GM18508 (cell line): ENCODE results near the gene MDK.

Source experiments
- ATAC-seq: cut with Tn5 transposase; IDR thresholded peaks from one replicate; pipeline ENCODE4 v1.9.1; 2021; ENCODE audit warnings: moderate number of reproducible peaks; ENCODE audit not compliant: insufficient read depth, unreplicated experiment

The MDK gene

GRCh38 chr11:46381819-46382645, 563 bp downstream of the MDK start:
- no peak for ATAC-seq

- ATAC-seq: no peak
These were observed 1.4 kb downstream of the MDK start for GRCh38 chr11:46382646-46383403.

DNA sequence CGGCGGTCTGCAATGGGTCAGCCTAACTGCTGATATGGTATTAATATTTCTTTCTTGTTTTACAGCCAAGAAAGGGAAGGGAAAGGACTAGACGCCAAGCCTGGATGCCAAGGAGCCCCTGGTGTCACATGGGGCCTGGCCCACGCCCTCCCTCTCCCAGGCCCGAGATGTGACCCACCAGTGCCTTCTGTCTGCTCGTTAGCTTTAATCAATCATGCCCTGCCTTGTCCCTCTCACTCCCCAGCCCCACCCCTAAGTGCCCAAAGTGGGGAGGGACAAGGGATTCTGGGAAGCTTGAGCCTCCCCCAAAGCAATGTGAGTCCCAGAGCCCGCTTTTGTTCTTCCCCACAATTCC, 1.9 kb downstream of the MDK start:
- ATAC-seq: no peak

DNA sequence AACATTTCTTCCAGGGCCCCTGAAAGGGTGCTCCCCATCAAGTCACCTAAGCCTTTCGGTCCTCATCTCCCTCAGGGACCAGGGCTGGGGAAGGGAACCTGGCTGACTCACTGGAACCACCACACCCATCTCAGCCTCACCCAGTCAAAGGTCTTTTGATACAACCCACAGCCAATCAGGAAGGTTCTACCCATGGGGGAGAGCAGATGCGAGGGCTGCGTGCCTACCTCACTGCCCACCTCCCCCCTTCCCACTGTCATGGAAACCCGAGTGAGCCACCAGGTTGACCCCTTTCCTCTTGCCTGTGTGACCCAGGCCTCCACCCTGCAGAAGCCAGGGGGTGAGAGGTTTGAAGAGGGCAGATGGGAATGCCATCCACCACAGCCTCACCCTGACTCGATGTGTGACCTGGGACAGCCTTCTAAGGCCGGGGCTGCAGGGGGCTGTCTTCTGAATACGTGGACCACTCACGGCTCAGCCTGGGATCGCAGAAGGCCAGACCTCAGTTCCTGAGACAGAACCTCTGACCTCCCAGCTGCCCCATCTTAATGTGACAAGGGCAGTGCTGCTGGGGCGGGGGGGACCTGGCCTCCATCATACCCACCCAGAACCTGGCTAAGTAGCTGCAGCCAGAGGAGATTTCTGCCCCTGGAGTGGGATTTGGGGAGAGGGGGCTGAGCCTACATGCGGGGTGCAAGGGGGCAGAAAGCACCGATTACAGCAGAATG, 2.7 kb downstream of the MDK start:
- no peak for ATAC-seq

DNA sequence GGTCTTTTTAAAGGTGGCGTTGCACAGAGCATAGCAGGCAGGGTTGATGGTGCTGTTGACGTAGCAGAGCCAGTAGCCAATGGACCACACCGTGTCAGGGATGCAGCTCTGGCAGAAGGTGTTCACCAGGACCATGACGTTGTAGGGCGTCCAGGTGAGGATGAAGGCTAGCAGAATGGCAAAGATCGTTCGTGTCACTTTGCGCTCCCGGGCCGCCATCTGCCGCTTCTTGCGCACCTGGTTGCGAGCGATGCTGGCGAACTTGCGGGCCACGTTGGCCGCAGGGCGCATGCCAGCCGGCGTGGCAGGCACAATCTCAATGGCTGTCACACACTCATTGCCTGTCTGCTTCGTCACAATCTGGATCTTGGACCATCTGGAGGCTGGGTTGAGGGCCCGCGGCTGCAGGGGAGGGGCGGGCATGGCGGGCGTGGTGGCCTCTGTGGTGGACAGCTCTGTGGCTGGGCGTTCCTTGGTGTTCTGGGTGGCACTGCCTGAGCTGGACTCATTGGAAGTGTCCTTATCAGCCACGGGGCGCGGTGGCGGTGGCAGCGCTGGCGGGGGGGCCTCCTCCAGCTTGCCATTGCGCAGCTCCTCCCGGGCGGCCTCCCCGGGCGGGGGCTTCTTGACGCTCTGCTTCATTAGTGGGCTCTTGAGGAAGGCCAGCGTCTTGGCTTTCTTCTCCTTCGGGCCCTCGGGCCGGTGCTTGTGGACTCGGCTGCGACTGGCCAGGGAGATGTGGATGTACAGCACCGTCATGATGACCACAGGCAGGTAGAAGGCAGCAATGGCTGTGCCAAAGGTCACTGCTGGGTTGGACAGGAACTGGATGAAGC, 3.9 kb downstream of the MDK start:
- no peak for ATAC-seq

DNA sequence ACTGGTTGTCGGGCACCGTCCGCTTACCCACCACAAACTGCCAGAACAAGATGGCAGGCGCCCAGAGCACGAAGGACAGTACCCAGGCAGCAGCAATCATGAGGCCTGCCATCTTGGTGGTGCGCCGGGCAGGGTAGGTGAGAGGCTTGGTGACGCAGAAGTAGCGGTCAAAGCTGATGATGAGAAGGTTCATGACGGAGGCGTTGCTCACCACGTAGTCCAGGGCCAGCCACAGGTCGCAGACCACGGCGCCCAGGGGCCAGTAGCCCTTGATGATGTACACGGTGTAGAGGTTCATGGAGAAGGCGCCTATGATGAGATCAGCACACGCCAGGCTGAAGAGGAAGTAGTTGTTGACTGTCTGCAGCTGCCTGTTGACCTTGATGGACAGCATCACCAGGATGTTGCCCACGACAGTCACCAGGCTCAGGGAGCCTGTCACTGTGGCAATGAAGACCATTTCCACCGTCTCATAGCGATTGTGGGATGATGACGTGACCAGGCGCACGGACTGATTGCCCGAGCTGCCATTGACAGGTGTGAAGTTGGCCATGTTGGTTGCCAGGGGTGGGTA, 4.6 kb downstream of the MDK start:
- ATAC-seq: no peak

DNA sequence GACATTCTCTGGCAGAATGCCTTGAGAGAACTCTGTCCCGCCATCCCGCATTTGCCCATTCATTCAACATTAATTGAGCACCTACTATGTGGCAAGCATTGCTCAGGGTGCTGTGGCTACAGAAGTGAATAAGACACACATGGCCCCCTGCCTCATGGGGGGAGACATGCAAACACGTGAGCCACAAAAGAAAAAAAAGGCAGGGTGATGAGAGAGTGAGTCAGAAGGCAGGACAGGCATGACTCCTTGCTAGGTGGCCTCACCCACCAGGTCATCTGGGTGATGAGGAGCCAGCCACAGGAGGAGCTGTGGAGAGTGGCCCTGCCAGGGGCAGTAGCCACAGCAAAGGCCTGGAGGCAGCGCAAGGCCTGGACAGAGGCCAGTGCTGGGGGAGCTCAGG, 5.2 kb downstream of the MDK start:
- no peak for ATAC-seq

DNA sequence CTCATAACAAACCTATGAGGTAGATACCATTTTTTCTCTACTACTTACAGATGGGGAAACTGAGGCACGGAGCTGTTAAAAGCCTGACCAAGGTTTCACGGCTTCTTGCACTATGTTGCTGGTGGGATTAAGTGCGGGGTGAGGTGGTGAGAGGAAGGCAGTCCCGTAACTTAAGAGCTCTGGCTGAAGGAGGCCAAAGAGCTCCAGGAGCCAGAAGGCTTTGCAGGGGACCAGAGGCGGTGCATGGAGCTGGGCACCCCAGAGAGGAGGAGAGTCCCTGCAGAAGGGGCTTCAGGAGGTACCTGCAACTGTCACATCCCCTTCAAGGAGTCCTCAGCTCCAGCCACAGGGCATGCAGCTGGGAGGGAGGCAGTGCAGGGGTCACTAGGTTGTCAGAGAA, 6.0 kb downstream of the MDK start:
- ATAC-seq: no peak

- ATAC-seq: no peak
These were observed 6.6 kb downstream of the MDK start for GRCh38 chr11:46387919-46388618.

GRCh38 chr11:46388619-46389449, 7.4 kb downstream of the MDK start:
- ATAC-seq: no peak

DNA sequence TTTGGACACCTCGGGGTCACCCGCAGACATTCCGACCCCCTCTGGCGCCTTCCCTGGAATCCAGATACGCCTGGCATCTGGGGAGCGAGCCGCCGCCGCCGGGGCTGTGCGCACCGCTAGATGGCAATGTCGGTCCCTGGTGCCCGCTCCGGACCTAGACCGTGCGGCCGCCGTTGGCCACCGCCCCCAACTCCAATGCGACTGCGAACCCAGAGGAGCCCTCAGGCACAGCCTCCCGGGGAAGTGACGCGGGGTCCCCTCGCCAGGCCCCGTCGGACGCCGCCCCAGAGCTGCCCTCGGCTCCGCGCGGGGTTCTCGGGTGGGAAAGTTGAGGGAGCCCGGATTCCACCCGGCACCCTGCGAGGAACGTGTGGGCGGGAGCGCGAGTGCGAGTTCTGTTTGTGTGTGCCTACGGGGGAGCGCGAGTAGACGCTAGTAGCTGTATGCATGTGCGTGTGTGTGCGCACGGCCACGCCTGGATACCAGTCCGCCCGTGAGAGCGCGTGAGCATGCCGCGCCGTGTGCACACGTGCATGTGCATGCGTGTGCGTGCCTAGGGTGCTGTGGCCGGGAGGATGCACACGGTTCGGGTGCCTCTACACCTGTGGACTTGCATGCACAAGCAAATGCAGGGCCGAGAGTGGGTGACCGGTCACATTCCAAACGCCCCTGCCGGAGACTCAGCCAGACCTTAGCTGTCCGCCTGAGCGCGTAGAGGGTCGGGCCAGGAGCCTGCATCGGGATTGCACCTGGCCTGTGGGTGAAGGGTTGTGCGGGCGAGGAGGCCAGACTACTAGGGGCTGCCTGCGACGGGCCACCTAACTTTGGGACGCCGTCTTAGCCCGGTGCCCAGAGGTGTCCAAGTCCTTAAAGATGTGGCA, 8.2 kb downstream of the MDK start:
- ATAC-seq: no peak

GRCh38 chr11:46390331-46391171, 9.1 kb downstream of the MDK start:
- ATAC-seq: no peak

GRCh38 chr11:46391186-46391577, 9.7 kb downstream of the MDK start:
- ATAC-seq: no peak

DNA sequence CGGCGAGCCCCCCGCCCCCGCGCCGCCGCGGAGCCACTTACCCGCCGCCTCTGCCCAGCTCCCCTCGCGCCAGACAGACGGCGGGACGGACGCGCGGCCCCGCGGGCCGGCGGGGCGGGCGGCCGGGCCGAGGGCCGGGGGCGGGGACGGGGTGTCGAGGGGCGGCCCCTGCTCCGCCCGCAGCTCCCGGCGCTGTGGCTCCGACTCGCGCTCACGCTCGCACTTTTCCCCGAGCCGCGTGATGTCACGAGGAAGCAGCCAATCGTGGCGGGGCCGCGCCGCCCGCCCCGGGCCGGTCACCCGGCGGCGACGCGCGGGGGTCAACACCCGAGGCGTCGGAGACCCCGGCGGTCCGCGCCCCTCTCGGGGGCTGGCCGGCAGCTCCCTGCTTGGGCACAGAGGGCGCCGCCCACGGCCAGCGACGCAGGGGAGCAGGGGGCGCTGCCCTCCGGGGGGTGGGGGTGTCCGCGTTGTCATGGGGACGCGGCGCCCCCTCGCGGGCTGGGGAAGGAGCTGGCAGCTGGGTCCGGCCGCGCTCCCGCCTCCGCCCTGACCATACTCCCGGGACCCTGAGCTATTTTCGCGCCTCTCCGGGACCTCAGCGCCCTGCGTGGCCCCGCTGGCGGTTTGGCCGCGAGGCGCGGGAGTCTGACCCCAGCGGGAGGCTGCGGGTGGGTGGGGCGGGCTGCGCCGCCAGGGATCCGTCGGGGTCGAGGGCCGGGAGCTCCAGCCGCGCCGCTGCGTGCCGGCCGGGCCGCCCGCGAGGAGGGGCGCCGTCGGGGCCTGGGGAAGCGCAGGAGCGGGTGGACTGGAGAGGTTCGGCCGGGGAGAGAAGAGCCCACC, 10.3 kb downstream of the MDK start, which contains the start of gene CHRM4:
Gene CHRM4, minus strand, starts transcription at position 199 of the 843 bp plus-strand sequence. CDS start 5,219 bp downstream, outside the sequence.
- ATAC-seq: no peak

DNA sequence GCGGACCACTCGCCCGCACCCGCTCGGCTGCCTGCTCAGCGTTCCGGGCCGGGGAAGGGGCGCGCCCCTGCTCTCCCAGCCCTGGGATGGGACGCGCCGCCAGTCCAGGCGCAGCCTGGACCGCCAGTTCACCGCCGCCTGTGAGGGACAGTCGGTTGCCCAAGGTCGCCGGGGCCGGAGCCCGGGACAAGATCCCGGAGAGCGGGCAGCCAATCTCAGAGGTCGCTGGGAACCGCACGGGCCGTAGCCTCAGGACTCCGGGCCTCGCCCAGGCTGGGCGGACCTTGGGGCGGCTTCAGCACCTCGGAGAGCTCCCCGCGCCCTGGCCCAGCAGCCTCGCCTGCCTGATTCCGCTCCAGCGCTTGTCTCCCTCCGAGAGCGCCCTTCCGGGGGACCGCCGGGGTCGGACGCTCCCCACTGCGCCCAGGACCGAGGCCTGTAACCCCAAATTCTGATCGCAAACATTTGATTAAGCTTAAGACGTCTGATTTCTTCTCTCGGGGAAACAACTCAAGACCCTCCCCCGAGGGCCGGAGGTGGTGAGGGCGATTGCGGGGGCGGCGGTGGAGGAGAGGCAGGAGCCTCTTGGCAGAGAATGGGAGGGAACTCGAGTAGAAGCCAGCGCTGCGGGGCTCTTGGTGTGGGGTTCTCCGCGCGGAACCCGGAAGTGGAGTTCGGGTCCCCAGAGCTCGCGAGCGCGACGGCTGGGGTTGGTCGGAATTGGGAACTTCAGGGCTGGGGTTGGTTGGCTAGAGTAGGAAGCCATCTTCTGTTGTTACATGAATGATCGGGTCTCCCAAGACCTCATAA, 11.2 kb downstream of the MDK start:
- no peak for ATAC-seq
